Thyroid gland (tissue), 4 donors: ENCODE measurements around the gene HMGCLL1.

Source experiments
- POLR2A ChIP-seq, 2 donors: fragments of 450-650 bp; IDR thresholded peaks; one replicate each; pipeline ENCODE4 v1.6.1; 2017; ENCODE audit warnings: antibody characterized with exemption in 2 of 2, mild to moderate bottlenecking in 2 of 2, moderate library complexity in 1 of 2
- TF ChIP-seq, protein P1 (sequence below), 6 experiments: fragments of 200-600 bp in 3 of 6; fragments of 450-650 bp in 3 of 6; sonication (generic) in 3 of 6; IDR thresholded peaks; one replicate each; pipeline ENCODE4 v1.5.1; 2016 to 2019; ENCODE audit warnings: antibody characterized with exemption in 6 of 6, mild to moderate bottlenecking in 2 of 6, inconsistent platforms in 1 of 6, moderate library complexity in 1 of 6

DNA sequence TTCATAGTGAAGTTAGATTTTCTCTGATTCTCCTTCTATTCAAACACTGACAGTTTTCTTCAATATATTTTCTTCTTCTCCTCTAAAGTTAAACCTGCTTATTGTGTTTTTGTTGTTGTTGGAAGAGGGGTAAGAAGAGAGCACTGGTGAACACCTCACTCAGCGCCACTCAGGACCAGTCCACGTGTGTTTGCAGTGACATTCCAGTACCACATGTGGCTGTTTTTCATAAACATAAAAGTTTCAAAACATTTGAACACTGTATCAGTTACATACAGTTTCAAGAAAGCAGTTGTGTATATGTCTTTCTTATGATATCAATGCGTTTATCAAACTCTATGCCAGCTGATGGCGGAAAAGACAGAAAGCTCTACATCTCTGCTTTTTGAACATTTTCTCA is 86.7 kb downstream of the HMGCLL1 start:
- TF ChIP-seq, protein P1, sequence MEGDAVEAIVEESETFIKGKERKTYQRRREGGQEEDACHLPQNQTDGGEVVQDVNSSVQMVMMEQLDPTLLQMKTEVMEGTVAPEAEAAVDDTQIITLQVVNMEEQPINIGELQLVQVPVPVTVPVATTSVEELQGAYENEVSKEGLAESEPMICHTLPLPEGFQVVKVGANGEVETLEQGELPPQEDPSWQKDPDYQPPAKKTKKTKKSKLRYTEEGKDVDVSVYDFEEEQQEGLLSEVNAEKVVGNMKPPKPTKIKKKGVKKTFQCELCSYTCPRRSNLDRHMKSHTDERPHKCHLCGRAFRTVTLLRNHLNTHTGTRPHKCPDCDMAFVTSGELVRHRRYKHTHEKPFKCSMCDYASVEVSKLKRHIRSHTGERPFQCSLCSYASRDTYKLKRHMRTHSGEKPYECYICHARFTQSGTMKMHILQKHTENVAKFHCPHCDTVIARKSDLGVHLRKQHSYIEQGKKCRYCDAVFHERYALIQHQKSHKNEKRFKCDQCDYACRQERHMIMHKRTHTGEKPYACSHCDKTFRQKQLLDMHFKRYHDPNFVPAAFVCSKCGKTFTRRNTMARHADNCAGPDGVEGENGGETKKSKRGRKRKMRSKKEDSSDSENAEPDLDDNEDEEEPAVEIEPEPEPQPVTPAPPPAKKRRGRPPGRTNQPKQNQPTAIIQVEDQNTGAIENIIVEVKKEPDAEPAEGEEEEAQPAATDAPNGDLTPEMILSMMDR (IDR thresholded peaks at IDR 0.05) = no peak
- no peak for TF ChIP-seq POLR2A (IDR thresholded peaks at IDR 0.05)
